HG03025 (cell line): ENCODE results near the gene TGDS.
A peak's percentile ranks its signal among the peaks of the same experiment; 100 is the strongest.
"Not testable (repeated sequence)": the region's sequence is repeated elsewhere in the genome, so short reads cannot be mapped to it uniquely, and the experiment has no call there.

Experiments used
- ATAC-seq: cut with Tn5 transposase; IDR thresholded peaks from one replicate; pipeline ENCODE4 v1.9.1; 2021; ENCODE audit warnings: mild to moderate bottlenecking, moderate library complexity; ENCODE audit not compliant: unreplicated experiment, low FRiP score

The TGDS gene

DNA sequence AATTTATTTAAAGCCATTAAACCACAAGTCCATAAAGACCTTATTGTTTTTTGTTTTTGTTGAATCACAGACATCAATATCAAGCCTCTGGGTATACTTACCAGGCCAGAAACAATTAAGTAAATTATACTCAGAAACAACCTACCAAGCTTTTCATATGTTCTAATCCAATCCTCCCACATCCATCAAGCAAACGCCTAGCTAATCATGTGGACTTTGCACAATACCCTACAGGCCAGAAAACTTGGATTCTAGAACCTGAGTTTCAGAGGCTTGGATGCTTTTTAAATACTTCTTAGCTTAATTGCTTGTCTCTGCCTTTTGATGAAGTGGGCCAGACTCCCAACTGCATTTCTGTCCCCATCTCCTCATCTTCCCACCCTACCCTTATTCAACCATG is 39.9 kb downstream of the TGDS start:
- ATAC-seq, result no peak

- ATAC-seq, result no peak
Observed at GRCh38 chr13:94553766-94554165, 42.2 kb downstream of the TGDS start.

DNA sequence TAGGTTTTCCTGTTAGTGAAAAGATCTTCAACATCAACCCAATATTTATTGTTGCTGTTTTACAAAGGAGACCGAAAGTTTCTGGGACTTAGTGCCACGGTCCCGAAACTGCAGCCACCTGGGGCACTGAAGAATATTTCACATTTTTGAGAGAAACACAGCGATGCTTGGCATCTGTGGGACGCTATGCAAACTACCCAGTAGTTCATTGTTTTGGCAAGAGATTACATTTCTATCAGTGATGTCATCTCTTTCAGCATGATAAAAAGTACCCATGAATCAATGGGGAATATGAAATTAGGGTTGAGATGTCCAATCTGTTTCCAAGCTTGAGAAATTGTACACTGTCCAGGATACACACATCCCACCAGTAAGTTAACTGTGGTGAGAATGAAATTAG is 43.9 kb downstream of the TGDS start:
- no peak for ATAC-seq

GRCh38 chr13:94550062-94550738 is 45.8 kb downstream of the TGDS start:
- peak; percentile 5 for ATAC-seq

DNA sequence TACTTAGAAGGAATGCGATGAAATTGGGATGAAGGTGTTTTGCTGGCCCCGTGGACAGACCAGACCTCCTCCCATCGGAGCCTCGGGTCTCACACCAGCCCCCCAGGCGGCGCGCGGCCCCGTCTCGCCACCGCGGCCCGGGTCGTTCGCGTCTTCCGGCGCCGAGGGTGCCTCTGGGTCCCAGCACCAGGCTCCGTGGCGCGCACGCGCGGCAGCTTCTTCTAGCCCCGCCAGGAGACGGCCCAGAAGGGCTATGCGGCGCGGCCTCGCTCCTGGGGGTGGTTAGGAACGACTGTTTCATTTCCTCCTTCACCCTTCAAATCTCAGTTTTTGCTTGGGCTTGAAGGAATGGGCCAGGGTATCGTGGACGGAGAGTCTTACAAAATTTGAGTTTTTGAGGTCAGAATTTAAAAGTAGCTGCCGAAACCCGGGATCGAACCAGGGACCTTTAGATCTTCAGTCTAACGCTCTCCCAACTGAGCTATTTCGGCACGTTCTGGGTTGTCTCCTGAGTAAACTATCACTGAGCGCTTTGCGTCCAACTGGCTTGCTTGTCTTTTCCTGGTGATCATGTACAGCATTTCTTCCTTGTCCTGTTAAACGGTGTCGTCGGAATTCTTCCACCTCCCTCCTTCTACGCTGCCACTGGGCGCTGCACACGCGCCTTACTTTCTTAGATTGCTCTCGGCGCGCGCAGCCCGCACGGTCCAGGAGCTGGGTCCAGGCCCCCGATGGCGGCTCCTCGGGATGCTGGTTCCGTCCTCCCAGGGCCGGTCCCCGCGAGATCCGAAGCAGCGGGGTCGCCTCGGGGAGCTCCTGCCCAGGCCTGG is 46.5 kb downstream of the TGDS start:
- ATAC-seq, result peak; percentile 92

- peak; percentile 56 for ATAC-seq
Observed at GRCh38 chr13:94548821-94549231, 47.1 kb downstream of the TGDS start.

GRCh38 chr13:94548382-94548781 is 47.6 kb downstream of the TGDS start:
- ATAC-seq, result no peak

DNA sequence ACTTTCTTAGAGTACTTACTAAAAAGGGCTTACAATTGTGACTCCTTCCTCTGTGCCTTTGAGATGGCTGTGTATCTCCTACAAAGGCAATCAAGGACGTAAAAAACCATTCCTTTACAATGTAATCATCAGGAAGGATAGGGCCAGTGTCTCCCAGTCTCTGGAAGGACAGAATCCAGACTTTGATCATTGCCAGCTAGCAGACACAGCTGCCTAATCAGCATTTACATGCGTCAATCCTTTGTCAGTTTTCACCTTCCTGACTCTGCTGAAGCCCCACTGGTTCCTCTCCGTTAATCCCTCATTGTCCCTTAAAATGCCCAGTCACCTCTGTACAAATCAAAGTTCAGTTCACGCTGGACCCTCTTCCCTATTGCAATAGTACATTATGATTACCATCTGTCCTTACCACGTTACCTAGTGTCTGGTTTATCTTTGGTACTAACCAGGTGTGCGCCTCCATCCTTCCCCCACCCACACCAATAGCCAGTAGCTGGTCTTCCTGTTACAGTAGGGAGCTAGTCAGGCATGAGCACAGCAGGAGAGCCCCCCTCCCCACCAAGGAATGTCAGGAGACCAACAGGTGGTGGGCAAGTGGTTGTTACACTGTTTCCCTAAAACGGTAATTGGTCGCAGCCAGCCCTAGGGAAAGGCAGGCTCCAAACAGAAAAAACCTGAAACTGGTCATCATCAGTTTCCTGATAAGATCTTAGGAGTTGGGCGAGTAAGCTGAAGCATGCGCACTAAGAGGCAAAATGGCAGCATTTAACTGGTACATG is 49.7 kb downstream of the TGDS start:
- ATAC-seq, result no peak

DNA sequence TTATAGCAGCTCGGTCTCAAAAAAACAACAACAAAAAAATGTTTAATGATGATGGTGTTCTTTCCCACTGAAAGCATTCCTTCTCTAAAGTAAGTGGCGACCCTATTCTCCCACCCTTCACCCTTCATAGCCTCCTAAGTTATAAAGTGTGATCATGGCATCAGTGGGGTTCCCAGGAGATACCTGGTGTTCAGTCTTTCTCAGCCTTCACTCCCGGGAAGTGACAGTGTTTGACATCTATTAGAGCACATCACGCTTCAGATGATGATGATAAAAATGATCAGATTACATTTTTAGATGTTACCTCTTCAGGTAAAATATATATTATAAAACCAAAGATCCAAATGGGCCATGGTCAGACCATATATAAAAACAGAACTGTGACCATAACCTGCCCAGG is 51.0 kb downstream of the TGDS start:
- ATAC-seq, result no peak

DNA sequence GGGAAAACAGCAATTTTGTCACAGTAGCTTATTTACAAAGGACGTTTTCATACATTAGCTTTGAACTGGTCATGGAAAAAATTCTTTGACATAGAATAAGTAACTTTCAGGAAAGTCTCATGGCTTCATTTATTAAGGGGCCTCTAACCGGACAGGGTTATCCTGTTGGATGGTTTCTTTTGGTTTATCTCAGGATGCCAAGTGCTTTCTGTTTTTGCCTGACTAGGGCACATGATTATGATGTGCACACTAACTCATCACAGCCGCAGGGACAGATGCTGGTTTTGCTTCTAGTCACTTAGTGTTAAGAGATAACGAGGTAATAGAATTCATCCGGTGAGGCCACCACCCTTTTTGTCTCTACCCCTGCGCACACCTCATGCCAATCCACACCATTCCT is 53.0 kb downstream of the TGDS start:
- ATAC-seq, result no peak

DNA sequence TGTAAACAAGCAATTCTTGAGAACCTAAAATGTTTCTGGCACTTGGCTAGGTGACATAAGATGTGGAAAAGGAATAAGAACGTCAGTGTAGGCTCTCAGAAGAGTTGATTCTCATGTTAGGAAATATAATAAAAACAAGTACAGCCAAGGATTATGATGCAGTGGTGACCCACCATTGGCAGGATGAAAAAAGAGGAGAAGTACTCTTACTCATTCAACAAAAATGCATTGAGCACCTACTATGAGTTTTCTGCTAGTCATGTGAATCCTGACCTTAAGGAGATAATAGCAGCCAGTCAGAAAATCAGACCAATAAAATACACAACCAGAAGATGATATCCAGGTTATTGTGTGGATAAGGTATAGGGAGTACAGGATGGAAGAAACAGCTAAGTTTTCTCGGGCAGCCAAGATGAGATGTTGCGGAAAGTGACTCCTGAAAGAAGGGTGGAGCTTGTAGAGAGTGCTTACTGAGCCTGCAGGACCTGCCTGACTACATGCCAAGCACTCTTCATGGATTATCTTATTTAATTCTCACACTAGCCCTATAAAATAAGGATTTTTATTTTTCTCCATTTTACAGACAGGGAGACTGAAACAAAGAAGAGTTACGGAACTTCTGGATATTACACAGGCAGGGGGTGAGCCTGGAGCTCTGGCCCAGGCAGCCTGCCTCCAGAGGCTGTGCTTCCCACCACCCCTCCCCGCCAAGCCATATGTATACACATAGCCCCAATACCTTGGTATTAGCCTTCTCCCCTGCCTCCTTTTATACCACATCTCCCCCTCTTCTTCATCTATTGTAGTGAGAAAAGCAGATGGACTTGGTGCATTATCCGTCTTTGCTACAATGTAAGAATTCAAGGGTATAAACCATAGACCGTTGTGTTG is 58.0 kb downstream of the TGDS start:
- ATAC-seq, result no peak

DNA sequence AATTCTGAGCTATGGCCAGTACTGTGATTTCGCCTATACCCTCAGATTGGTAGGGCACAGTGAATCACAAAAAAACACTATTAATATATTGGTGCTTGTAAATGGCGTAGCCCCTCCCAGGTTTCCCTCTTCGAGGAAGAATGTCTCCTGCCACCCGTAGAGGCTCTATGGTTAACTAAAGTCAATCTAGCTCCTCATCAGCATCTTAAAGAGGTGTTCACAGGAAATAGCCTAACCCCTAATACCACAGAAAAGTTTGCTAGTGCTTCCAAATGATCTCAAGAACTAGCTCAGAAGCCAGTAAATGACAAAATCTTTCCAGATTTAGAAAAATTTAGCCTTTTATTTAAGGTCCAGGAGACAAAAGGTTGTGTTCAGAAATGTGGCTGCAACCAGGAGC is 60.2 kb downstream of the TGDS start:
- ATAC-seq, result no peak

- no peak for ATAC-seq
Observed at GRCh38 chr13:94535231-94535630, 60.7 kb downstream of the TGDS start.

- no peak for ATAC-seq
Observed at GRCh38 chr13:94534166-94534565, 61.8 kb downstream of the TGDS start.

GRCh38 chr13:94532278-94532677 is 63.7 kb downstream of the TGDS start:
- ATAC-seq, result not testable (repeated sequence)

- ATAC-seq, result not testable (repeated sequence)
Observed at GRCh38 chr13:94526956-94527355, 69.0 kb downstream of the TGDS start.

DNA sequence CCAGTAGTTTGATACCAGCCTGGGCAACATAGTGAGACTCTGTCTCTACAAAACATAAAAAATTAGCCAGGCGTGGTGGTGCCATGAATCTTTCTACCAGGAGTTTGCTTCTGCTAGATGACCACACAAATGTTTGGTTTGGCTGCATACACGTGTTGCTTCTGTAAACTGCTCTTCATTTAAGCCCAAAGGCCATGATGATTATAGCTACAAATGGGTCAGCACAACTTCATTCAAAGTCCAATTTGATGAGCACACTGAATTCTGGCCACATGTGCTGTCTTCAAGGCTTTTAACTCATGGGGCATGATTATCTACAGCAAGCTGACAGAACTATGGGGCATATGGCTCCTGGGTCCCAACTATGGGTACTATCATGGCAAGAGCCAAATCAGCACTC is 70.2 kb downstream of the TGDS start:
- ATAC-seq, result no peak

GRCh38 chr13:94524407-94524806 is 71.5 kb downstream of the TGDS start:
- ATAC-seq, result no peak
